ENCODE data around the gene NEDD4. TPM values are rescaled to one million over a fixed set of nuclear protein-coding genes. Genes with fewer than 3 reads are reported as not detected.

Gene NEDD4
- polyA plus RNA-seq, 2 of the 4 experiments (the other 2 are of a cell fraction) = 56.4 to 78.8 TPM

DNA sequence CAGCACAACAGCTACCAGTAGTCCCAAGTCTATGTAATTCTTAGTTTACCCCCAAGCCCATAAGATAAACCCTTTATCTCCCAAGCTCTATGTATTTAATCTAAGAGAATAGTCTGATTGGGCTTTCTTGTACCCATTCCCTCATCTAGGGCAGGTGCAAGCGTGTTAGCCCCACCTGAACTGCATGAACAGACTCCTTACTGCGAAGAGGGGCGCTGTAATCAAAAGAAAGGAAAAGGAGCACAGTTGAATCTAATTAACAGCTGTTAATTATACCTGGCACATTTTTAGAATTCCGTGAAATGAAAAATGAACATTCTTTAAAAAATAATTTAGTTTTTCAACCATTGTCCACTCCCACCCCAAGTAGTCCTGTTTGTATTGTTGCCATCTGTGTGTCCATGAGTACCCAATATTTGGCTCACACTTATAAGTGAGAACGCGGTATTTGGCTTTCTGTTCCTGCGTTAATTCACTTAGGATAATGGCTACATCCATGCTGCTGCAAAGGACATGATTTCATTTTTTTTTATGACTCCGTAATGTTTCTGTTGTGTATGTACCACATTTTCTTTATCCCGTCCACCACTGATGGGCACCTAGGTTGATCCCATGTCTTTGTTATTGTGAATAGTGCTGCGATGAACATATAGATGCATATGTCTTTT is 26.5 kb upstream of the NEDD4 start:
- Histone ChIP-seq H3K27ac (peak overlapping the region; percentile 40 to 74; a peak in 4 of 6 replicates), H3K4me1 (peaks cover 9% of the 10 kb centered on the region), H3K4me2 (peak overlapping the region; percentile 55), H3K9me3 (peaks cover under 1% of the 10 kb centered on the region; the same call in 1 of the 3 replicates), H3K4me3 (peak overlapping the region; percentile 38)
- FAIRE-seq (no peak), DNase-seq (ENCODE audit: low read depth in 1 of 2, low spot score in 1 of 2) (no peak), ATAC-seq (peak; percentile 24 to 33; a peak in 4 of 6 replicates)
- no peak for TF ChIP-seq TP53 (CRISPR knock-in tag; IDR thresholded peaks at IDR 0.05)
- no peak for TF ChIP-seq PHF8 (IDR thresholded peaks at IDR 0.05; ENCODE audit: borderline replicate concordance, low read depth)
- TF ChIP-seq, protein P1, sequence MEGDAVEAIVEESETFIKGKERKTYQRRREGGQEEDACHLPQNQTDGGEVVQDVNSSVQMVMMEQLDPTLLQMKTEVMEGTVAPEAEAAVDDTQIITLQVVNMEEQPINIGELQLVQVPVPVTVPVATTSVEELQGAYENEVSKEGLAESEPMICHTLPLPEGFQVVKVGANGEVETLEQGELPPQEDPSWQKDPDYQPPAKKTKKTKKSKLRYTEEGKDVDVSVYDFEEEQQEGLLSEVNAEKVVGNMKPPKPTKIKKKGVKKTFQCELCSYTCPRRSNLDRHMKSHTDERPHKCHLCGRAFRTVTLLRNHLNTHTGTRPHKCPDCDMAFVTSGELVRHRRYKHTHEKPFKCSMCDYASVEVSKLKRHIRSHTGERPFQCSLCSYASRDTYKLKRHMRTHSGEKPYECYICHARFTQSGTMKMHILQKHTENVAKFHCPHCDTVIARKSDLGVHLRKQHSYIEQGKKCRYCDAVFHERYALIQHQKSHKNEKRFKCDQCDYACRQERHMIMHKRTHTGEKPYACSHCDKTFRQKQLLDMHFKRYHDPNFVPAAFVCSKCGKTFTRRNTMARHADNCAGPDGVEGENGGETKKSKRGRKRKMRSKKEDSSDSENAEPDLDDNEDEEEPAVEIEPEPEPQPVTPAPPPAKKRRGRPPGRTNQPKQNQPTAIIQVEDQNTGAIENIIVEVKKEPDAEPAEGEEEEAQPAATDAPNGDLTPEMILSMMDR (IDR thresholded peaks at IDR 0.05) = no peak
- TF ChIP-seq MAFK (IDR thresholded peaks at IDR 0.05; ENCODE audit: partially characterized antibody) = no peak
- no peak for TF ChIP-seq RARB (CRISPR knock-in tag; IDR thresholded peaks at IDR 0.05)
- 76% methylated on average over 10 of the region's 10 CpGs for WGBS (ENCODE audit: missing lambda C conversion rate)
- CTCF ChIA-PET = interaction anchor here (1.7 to 1.9 kb wide), 2 partner anchors 10 to 33 kb away, joined by 8 to 9 read pairs; no protein-coding TSS in a partner anchor
- POLR2A ChIA-PET = interaction anchor here (0.6 kb wide), 1 partner anchor 393 kb away, joined by 4 read pairs; no protein-coding TSS in a partner anchor

DNA sequence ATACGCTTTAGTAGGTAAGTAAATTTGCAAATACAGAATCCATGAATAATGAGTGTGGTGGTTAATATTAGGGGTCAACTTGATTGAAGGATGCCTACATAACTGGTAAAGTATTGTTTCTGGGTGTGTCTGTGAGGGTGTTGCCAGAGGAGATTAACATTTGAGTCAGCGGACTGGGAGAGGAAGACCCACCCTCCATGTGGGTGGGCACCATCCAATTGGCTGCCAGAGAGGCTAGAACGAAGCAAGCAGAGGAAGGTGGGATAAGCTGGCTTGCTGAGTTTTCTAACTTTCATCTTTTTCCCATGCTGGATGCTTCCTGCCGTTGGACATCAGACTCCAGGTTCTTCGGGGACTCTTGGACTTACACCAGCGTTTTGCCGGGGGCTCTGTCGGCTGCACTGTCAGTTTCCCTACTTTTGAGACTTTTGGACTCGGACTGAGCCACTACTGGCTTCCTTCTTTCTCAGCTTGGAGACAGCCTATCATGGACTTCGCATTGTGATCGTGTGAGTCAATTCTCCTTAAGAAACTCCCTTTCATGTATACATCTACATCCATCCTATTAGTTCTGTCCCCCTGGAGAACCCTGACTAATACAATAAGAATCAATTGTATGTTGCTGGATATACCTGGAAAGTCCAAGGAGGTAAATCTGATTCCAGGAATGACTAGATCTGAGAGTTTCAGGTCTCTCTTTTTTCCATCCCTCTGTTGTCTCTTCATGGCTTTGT is 25.8 kb upstream of the NEDD4 start:
- Histone ChIP-seq H3K4me1 (peaks cover 9% of the 10 kb centered on the region), H3K4me2 (peak overlapping the region; percentile 55), H3K4me3 (peak overlapping the region; percentile 38), H3K9me3 (peaks cover 6% of the 10 kb centered on the region), H3K27ac (peak overlapping the region; percentile 40 to 74)
- CTCF ChIA-PET = interaction anchor here (1.6 to 1.9 kb wide), 5 partner anchors 11 to 33 kb away, joined by 4 to 9 read pairs (median 5); partner anchors contain the start of gene NEDD4
- POLR2A ChIA-PET = interaction anchor here (0.6 kb wide), 1 partner anchor 392 kb away, joined by 4 read pairs; no protein-coding TSS in a partner anchor
- ATAC-seq (peak; percentile 68 to 91), DNase-seq (ENCODE audit: low read depth in 1 of 2, low spot score in 1 of 2) (peak in 1 of 2 experiments; percentile 51), FAIRE-seq (no peak)
- 47% methylated on average over 11 of the region's 11 CpGs for WGBS (ENCODE audit: missing lambda C conversion rate)
- TF ChIP-seq TP53 (CRISPR knock-in tag; IDR thresholded peaks at IDR 0.05) (no peak), NFE2L2 (conservative IDR thresholded peaks at IDR 0.05; ENCODE audit: low read length) (no peak), ZC3H11A (IDR thresholded peaks at IDR 0.05) (no peak), BHLHE40 (IDR thresholded peaks at IDR 0.05; ENCODE audit: low read depth, low read length) (no peak), FOSB (CRISPR knock-in tag; IDR thresholded peaks at IDR 0.05) (no peak), GATA3 (IDR thresholded peaks at IDR 0.05; ENCODE audit: borderline replicate concordance) (no peak), JUNB (IDR thresholded peaks at IDR 0.05) (no peak)
- TF ChIP-seq, protein P2, sequence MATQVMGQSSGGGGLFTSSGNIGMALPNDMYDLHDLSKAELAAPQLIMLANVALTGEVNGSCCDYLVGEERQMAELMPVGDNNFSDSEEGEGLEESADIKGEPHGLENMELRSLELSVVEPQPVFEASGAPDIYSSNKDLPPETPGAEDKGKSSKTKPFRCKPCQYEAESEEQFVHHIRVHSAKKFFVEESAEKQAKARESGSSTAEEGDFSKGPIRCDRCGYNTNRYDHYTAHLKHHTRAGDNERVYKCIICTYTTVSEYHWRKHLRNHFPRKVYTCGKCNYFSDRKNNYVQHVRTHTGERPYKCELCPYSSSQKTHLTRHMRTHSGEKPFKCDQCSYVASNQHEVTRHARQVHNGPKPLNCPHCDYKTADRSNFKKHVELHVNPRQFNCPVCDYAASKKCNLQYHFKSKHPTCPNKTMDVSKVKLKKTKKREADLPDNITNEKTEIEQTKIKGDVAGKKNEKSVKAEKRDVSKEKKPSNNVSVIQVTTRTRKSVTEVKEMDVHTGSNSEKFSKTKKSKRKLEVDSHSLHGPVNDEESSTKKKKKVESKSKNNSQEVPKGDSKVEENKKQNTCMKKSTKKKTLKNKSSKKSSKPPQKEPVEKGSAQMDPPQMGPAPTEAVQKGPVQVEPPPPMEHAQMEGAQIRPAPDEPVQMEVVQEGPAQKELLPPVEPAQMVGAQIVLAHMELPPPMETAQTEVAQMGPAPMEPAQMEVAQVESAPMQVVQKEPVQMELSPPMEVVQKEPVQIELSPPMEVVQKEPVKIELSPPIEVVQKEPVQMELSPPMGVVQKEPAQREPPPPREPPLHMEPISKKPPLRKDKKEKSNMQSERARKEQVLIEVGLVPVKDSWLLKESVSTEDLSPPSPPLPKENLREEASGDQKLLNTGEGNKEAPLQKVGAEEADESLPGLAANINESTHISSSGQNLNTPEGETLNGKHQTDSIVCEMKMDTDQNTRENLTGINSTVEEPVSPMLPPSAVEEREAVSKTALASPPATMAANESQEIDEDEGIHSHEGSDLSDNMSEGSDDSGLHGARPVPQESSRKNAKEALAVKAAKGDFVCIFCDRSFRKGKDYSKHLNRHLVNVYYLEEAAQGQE (IDR thresholded peaks at IDR 0.05) = no peak
- TF ChIP-seq, protein P3, sequence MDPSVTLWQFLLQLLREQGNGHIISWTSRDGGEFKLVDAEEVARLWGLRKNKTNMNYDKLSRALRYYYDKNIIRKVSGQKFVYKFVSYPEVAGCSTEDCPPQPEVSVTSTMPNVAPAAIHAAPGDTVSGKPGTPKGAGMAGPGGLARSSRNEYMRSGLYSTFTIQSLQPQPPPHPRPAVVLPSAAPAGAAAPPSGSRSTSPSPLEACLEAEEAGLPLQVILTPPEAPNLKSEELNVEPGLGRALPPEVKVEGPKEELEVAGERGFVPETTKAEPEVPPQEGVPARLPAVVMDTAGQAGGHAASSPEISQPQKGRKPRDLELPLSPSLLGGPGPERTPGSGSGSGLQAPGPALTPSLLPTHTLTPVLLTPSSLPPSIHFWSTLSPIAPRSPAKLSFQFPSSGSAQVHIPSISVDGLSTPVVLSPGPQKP (IDR thresholded peaks at IDR 0.05; ENCODE audit: low read depth, low read length) = no peak
- TF ChIP-seq, protein P4, sequence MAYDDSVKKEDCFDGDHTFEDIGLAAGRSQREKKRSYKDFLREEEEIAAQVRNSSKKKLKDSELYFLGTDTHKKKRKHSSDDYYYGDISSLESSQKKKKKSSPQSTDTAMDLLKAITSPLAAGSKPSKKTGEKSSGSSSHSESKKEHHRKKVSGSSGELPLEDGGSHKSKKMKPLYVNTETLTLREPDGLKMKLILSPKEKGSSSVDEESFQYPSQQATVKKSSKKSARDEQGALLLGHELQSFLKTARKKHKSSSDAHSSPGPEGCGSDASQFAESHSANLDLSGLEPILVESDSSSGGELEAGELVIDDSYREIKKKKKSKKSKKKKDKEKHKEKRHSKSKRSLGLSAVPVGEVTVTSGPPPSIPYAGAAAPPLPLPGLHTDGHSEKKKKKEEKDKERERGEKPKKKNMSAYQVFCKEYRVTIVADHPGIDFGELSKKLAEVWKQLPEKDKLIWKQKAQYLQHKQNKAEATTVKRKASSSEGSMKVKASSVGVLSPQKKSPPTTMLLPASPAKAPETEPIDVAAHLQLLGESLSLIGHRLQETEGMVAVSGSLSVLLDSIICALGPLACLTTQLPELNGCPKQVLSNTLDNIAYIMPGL (CRISPR knock-in tag; IDR thresholded peaks at IDR 0.05; ENCODE audit: borderline replicate concordance) = no peak

All from A549 (cell line).